Hematopoietic multipotent progenitor cell (in vitro differentiated cells): ENCODE data around the gene CNKSR1. TPM values are rescaled to one million over a fixed set of nuclear protein-coding genes. Genes with fewer than 3 reads are reported as not detected.
A peak's percentile ranks its signal among the peaks of the same experiment; 100 is the strongest.

Experiments
- DNase-seq, 3 donors: peaks; one replicate each; pipeline ENCODE4 v3.0.0-alpha.2; 2011 to 2015; ENCODE audit warnings: low read depth in 2 of 3, low spot score in 2 of 3
- total RNA-seq: library from RNA; depleted of rRNA; stranded (reverse); fragments of >200 nt; gene quantifications from one replicate; pipeline ENCODE4 v1.2.3, GENCODE V29; 2012

Gene CNKSR1
- total RNA-seq, 1 donor = 5.9 TPM

DNA sequence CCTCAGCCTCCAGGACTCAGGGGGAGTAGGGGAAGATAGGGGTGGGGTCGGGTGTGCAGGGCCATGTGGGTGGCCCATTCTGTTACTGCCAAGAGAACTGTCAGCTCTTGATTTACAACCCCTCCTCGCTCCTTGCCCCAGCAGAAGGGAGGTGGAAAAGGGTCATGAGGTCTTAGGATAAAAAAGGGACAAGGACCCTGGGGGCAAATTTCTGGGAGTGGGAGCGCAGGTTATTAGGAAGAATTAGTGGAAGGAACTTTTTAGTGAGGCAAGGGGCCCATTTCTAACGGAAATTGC, 17.6 kb upstream of the CNKSR1 start:
- DNase-seq = no peak

DNA sequence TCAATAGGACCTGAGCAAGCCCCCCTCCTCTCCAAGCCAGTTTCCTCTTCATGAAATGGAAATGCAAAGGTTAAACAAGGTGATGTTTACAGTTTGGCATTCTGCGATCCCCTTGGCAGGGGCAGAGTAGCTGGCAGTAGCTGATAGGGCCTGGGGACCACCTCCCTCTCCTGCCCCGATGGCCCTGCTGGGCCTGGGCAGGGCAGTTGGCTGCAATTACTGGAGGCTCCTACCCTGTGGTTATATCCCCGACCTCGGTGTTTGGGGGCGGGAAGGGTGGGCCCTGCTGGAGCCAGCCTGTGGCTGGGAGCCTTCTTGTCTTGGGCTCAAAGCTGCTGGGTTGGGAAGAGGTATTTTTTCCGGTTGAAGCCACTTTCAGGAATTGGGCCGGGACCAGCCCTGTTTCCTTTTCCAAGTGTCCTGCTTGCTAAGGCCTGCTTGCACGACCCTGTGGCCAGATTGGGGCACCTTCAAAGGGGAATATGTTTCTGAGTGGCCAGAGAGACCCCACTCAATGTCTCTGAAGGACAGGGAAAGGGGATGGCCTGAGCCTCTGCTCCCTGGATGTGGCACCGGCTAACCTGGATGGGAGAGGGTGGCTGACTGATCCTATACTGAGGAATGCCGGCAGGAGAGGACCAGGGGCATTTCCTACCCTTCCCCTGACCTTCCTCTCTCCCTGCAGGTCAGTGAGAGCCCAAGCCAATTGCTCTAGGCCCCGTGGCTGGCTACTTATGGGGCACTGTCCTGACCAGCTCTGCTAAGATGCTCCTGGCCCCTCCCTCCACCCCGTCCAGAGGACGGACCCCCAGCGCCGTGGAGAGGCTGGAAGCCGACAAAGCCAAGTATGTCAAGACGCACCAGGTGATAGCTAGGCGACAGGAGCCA, 16.5 kb upstream of the CNKSR1 start:
- DNase-seq = no peak

DNA sequence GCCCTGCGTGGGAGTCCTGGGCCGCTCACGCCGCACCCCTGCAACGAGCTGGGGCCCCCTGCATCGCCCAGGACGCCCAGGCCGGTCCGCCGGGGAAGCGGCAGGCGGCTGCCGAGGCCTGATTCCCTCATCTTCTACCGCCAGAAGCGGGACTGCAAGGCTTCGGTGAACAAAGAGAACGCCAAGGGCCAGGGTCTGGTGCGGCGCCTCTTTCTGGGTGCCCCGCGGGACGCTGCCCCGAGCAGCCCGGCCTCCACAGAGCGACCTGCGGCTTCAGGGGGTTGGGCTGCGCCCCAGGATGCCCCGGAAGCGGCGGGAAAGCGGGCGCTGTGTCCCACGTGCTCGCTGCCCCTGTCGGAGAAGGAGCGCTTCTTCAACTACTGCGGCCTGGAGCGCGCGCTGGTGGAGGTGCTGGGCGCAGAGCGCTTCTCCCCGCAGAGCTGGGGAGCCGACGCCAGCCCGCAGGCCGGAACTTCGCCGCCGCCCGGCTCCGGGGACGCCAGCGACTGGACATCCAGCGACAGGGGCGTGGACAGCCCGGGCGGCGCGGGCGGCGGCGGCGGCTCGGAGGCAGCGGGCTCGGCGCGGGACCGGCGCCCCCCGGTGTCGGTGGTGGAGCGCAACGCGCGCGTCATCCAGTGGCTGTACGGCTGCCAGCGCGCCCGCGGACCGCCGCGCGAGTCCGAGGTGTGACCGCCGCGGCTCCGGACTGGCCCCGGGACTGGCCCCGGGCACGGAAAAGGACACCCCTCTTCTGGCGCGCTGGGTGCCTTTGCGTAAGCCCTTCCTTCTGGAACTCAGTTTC, 15.7 kb upstream of the CNKSR1 start:
- peak in 1 of 3 donors; percentile 57 for DNase-seq

DNA sequence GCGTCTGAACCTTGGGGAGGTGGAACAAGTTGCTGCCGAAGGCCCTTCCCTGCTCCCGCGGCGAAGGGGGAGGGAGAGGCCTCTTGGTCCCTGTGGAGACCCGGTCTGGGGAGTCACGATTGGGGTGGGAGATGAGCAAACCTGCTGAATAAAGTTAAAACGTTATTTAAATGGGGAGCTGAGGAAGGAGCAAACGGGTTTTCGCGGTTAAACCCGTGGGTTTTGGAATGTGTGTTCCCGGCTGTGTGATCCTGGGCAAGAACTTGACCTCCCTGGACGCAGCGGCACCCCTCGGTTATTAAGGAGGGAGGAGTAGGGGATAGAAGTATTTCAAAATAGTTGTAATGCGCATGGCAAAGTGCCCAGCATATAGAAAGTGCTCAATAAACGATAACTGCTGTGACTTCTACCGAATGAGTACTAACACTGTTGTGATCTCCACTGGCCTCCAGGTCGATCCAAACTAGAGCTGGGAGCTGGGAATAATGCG, 15.0 kb upstream of the CNKSR1 start:
- no peak for DNase-seq

DNA sequence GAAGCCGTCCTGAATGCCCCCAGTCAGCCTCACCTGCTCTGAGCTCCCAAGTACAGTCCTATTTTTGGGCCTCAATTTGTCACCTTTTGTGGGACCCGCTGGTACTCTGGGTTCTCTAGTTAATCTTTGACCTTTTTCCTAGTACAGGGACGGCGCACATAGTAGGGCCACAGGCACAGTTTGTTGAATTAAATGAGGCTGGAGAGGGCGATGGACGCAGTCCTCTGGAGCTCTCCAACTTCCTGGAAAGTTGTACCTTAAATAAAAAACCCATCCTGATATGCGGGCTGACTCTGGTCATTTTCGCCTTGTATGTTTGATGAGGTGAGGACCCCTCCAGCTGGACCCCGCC, 13.6 kb upstream of the CNKSR1 start:
- no peak for DNase-seq

DNA sequence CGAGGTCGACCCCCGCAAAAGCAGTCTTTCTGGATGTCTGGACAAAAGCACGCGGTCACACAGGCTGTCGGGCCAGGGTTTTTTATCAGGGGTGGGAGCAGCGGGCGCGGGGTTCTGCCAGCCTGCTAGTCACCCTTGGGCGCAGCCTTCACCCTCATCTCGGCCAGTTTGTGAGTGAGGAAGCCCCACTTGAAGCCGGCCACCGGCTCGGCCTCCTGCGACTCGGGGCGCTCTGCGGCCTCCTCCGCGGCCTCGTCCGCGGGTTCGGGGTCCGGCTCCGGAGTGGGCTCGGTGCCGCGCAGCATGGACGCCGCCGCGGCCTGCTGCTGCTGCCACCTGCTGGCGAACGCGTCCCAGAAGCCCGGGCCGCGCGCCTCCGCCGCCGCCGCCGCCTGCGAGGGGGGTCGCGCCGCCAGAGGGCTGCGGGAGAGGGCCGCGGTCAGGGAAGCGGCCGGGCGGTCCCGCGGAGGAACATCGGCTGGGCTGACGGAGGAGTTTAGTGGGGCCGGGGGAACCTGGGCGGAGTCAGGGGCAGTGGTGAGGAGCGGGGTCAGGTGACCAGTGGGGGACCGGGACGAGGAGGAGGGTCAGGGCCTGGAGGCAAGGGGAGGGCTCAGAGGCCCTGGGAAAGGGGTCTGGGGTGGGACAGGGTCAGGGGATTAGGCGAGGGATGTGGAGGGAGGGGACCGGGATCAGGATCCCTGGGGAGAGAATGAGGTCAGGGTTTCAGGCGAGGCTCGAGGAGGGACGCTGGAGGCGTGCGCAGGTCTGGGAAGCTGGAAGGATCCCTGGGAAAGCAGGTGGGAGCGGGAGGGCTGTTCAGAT, 13.0 kb upstream of the CNKSR1 start:
- peak in 1 of 3 donors; percentile 54 for DNase-seq

DNA sequence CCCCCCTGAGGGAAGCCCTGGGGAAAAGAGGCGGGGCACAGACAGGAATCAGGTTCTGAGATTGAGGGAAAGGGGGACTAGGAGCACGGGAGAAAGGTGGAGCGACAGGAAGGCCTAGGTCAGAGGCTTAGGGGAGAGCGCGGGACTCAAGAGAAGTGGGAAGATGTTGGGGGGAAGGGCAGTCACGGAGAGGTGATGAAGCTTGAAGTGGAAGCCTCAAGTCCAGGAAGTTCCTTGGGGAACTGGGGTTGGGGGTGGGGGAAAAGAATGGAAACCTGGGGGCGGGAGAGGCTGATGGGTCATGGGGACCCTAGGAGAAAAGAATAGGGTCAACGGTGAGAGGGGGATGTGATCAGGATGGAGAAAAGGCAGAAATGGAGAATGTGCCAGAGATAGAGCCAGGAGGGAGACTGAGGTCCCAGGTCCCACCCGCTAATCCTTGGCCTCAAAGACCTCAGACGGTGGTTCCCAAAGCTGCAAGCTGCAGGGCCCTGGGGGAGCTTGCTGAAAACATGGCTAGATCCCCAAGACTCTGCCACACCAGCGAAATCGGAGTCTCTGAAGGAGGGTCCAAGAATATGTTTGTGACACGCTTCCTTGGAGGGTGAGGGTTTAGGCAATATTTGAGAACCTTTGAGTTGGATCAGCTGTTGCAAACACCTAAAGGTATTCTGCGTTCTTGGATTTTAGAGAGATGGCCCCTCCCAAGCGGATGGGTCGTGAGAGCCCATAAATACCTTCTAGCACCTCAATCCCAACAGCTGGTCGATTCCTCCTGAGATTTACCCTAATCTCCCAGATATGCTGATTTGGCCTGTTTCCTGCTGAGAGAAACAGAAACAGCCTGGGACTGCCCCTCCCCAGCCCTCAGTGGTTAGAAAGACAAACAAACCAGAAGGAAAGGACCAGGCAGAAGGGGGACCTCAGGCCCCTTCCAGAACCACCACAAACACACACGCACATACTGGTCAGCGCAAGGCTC, 12.1 kb upstream of the CNKSR1 start:
- DNase-seq = no peak

DNA sequence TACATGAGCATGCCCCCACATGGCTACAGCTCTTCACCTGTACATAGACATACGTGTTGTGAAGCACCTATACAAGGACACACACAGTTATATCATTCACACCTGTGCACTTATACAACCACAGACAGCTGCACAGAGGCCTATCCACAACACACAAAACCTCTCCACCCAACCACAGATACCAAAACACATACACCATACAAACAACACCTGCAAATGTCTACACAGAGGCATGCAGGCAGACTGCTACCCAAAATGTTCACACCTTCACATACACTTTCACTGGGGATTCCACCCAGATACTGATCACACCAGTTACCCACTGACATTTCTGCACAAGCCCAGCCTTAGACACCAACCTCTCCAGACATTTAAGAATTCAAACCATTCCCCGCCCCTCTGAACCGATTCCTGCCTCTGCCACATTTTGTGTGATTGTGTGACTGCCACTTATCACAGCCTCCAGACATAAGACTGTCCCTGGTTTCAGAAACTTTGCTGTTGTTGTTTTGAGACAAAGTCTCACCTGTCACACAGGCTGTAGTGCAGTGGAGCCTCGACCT, 10.5 kb upstream of the CNKSR1 start:
- DNase-seq = no peak

DNA sequence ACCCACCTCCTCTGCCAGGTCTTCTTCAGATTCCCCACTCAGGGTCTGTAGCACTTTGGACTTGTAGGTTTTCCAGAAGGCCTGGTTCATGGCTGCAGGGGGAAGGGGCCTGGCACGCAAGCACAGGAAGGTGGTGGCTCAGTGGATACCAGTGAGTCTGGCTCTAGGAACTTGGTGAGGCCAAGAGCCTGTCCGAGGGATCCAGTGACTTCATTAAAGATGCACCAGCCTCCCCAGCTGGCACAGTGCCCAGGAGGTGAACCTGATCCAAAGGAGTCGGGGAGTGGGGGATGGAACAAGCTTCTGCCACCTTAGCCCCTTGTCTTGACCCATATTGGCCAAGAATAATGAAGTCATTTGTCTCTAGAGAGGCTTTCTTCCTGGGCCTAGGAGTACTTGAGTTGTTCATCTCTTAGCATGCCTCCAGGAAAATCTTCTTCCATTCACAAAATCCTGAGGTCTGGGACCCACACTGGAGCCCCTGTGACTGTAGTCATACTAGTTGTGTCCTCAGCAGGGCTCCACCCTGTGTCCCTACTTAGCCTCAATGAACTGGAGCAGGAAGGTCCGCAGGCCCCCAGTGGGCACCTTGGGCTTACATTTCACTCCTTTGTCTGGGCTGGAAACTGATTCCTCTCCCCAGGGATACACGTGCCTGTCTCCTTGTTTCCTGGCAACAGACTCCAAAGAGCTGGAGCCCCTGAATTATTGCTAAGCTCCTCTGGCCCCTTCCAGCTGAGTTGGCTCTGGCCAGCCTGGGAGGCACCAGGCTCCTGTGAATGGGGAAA, 8.7 kb upstream of the CNKSR1 start, which contains the start of gene C1orf232:
Gene C1orf232 (minus strand): TSS at position 554 of the 788 bp plus-strand sequence. CDS start 464 bp downstream, at position 90.
- DNase-seq = no peak

DNA sequence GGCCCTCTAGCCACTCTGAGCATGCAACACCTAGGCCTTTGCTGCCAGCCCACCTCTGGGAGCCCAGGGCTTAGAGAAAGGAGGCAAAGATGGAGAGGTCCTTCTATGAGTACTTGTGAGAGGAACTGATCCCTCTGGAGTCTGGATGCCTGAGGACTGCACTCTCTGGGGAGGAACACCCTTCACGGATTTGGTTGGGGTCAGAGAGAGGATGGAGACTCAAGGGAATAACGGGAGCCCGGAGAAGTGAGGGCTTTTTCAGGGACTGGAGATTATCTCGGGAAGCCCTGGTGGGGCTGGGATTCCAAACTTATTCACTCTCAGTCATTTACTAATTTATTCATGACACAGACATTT, 8.1 kb upstream of the CNKSR1 start:
- no peak for DNase-seq

DNA sequence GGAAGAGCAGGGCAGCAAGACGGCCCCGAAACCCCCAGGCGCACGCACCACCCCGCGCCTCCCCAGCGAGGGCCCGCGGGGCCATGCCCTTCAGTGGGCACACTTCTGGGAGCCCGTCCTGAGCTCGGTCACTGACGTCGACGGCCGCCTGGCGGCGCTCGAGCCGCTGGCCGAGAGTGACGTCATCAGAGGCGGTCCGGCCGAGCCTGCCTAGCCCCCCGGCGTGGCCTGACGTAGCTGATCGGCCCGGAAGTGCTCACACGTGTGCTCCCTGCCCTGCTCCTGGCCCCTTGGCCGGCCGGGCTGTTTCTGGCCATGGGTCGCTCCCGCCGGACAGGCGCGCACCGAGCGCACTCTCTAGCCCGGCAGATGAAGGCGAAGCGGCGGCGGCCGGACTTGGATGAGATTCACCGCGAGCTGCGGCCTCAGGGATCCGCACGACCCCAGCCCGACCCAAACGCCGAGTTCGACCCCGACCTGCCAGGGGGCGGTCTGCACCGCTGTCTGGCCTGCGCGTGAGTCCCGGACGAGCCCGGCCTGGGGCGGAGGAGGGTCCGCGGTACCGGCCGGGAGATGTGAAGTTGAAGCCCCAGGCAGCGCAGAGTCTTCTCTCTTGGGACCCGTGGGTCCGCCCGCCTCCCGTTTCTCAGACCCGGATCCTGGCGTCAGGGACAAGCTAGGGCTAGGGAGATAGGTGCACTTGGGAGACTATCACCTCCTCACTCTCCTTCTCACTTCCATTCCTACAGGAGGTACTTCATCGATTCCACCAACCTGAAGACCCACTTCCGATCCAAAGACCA, 7.4 kb upstream of the CNKSR1 start, which contains the start of gene ZNF593:
Gene ZNF593 (plus strand): TSS at position 240 of the 803 bp plus-strand sequence. CDS start 76 bp downstream, at position 316.
- peak; percentile 57 to 91 (median 87) for DNase-seq

DNA sequence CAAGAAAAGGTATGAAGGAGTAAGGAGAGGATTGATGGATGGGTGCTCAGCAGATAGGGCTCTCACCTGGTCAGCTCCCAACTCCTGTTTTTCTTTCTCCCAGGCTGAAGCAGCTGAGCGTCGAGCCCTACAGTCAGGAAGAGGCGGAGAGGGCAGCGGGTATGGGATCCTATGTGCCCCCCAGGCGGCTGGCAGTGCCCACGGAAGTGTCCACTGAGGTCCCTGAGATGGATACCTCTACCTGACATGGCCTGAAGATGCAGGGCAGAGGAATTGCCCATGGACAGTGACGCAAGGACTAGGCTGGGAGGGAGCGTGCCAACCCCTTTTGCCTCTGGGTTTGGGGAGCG, 6.8 kb upstream of the CNKSR1 start:
- DNase-seq = no peak

DNA sequence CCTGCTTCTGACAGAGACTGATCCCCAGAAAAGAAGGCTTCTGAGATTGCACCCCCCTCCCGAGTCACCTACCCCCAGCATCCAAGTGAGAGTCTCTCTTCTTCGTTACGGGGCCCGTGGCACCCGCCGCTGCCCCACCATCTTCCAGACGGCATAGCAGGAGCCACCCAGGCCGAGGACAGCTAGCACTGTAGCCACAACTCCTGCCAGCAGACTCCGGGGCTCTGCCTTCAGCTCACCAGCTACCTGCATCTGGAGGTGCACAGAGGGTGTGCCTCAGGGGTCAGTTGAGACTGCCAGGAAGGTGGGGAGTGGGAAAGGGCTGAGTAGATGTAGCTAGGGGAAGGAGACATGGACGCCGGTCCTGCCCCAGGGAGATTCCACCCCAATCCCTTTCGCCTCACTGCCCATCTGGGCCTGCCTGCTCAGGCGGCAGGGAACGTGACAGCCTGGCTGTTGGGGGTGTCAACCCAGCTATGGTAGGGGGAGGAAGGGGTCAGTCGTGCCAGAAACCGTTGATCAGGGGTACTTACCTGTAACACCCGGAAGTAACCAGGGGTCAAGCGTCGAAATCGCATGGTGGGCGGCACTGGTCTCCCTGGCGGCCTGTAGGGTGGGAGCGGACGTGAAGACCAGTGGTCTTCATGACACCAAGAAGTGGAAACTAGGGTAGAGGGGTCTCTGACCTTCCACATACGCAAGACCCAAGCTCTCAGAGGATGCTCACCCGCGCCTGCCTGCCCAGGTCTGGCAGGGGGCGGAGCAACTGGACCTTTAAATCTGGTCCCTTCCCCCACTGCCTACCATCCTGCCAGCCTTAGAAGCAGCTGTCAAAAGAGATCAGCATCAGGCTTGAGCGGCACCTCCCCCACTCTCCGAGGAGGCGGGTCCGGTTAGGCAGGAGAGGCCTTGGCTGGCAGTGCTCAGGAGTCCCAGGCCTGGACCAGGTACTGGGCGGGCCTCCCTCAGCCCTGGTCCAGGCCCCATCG, 5.9 kb upstream of the CNKSR1 start, which contains the start of gene ZNF593OS:
Gene ZNF593OS (minus strand): TSS at position 749 of the 989 bp plus-strand sequence. CDS start 171 bp downstream, at position 578.
- no peak for DNase-seq

DNA sequence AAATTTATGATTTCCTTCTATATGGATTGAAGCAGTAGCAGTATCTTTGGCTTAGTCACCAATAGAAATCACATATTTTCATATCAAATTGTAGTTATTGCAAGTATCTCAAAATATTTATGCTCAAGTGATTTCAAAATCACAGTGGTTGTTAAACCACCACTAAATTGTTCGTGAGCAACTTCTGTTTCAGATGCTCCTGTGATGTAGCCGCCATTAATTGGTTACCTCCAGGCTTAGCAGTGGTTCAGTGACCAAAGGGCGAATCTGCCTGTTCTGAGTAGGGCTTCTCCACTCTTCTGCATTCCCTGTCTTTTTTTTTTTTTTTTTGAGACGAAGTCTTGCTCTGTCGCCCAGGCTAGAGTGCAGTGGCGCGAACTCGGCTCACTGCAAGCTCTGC, 1.9 kb upstream of the CNKSR1 start:
- DNase-seq = no peak

DNA sequence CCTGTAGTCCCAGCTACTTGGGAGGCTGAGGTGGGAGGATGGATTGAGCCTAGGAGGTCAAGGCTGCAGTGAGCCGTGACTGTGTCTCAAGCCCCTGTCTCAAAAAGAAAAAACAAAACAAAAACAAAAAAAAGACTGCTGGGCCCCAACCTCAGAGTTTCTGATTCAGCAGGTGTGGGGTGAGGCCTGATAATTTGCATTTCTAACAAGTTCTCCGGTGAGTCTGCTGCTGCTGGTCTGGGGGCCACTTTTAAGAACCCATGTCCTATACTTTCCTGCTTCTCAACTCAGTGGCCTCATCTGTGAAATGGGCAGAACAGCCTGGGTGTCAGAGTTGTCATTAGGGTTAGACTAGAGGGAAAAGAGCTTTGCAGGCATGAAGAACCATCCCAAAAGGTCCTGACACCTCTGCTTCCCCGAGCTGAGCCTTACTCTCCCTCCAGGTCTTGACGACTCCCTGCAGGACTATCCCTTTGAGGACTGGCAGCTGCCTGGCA, 2.8 kb downstream of the CNKSR1 start:
- no peak for DNase-seq
